ENCODE data around the gene SF3B3. TPM values are rescaled to one million over a fixed set of nuclear protein-coding genes. Genes with fewer than 3 reads are reported as not detected.
A peak's percentile ranks its signal among the peaks of the same experiment; 100 is the strongest.
"Not testable (repeated sequence)": the region's sequence is repeated elsewhere in the genome, so short reads cannot be mapped to it uniquely, and the experiment has no call there.

Gene SF3B3
- total RNA-seq, 4 donors from 2014 or later, result 74.2 to 142 (median 112) TPM

GRCh38 chr16:70523076-70523742 lies 407 bp upstream of the SF3B3 start, which contains the start of gene COG4:
TSS of gene COG4 (minus strand) at chr16:70523554. CDS start at chr16:70523543, 11 bp downstream.
- no peaks in the 10 kb centered on the region for H3K9me3 ChIP-seq
- H3K4me3 ChIP-seq (replicated peaks in 1 of 3), result peak within 1 kb of the TSS; percentile 59 to 96 (median 94)
- no peaks in the 10 kb centered on the region for H3K27me3 ChIP-seq
- peak; percentile 83 to 87 for DNase-seq
- H3K4me1 ChIP-seq, result peaks cover 13 to 30% of the 10 kb centered on the region in 2 donors
- 0 to 1% methylated on average over 35 to 36 of the region's 36 CpGs for WGBS, 2 donors
- intact Hi-C loops (cut with DNase I), result loop anchor here (10.0 kb wide), 1 partner anchor 252 kb away; no protein-coding TSS in a partner anchor
- TF ChIP-seq, protein P1, sequence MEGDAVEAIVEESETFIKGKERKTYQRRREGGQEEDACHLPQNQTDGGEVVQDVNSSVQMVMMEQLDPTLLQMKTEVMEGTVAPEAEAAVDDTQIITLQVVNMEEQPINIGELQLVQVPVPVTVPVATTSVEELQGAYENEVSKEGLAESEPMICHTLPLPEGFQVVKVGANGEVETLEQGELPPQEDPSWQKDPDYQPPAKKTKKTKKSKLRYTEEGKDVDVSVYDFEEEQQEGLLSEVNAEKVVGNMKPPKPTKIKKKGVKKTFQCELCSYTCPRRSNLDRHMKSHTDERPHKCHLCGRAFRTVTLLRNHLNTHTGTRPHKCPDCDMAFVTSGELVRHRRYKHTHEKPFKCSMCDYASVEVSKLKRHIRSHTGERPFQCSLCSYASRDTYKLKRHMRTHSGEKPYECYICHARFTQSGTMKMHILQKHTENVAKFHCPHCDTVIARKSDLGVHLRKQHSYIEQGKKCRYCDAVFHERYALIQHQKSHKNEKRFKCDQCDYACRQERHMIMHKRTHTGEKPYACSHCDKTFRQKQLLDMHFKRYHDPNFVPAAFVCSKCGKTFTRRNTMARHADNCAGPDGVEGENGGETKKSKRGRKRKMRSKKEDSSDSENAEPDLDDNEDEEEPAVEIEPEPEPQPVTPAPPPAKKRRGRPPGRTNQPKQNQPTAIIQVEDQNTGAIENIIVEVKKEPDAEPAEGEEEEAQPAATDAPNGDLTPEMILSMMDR (IDR thresholded peaks at IDR 0.05), result no peak
- TF ChIP-seq POLR2A (IDR thresholded peaks at IDR 0.05), result peak in 1 of 2 donors; percentile 44
- H3K27ac ChIP-seq, result peak within 1 kb of the TSS; percentile 89 to 93 (median 90)
- peaks cover 7 to 11% of the 10 kb centered on the region in 2 donors for H3K36me3 ChIP-seq

- 1 to 3% methylated on average over 24 of the region's 24 CpGs for WGBS, 2 donors
- H3K4me1 ChIP-seq, result peaks cover 17 to 30% of the 10 kb centered on the region in 2 donors
- not testable (repeated sequence) for H3K9me3 ChIP-seq, H3K27me3 ChIP-seq
- intact Hi-C loops (cut with DNase I), result loop anchor here (10.0 kb wide), 1 partner anchor 250 kb away; no protein-coding TSS in a partner anchor
- peak overlapping the region; percentile 89 to 93 (median 90) for H3K27ac ChIP-seq
- H3K36me3 ChIP-seq, result peaks cover 16 to 18% of the 10 kb centered on the region in 2 donors
- H3K4me3 ChIP-seq (replicated peaks in 1 of 3), result peak overlapping the region; percentile 21 to 96 (median 59)
- DNase-seq, result peak; percentile 37 to 63
Observed at GRCh38 chr16:70524399-70524825, 796 bp downstream of the SF3B3 start.

DNA sequence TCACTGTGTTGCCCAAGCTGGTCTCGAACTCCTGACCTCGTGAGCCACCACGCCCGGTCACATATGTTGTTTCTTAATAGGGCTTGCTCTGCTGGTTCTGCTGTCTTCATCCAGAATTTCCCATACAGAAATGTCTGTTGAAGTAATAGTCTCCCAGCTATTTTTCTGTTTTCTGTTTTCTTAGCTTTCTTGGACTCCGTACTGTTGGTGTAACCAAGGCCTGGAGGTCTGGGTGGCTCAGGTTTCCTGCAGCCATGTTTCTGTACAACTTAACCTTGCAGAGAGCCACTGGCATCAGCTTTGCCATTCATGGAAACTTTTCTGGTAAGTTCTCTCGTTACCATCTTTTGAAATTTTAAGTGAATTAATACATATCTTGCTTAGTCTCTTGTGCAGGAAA lies 2.8 kb downstream of the SF3B3 start:
- H3K27me3 ChIP-seq, result no peaks in the 10 kb centered on the region
- intact Hi-C loops (cut with DNase I), result loop anchor here (10.0 kb wide), 1 partner anchor 248 kb away; no protein-coding TSS in a partner anchor
- H3K27ac ChIP-seq, result no peak overlapping the region
- H3K9me3 ChIP-seq, result no peaks in the 10 kb centered on the region
- 84 to 91% methylated on average over 6 of the region's 6 CpGs for WGBS, 2 donors
- TF ChIP-seq, protein P1 (IDR thresholded peaks at IDR 0.05), result no peak
- no peak for TF ChIP-seq POLR2A (IDR thresholded peaks at IDR 0.05)
- no peak for DNase-seq
- H3K4me1 ChIP-seq, result peaks cover 18 to 30% of the 10 kb centered on the region in 2 donors
- H3K4me3 ChIP-seq (replicated peaks in 1 of 3), result no peak overlapping the region
- H3K36me3 ChIP-seq, result peaks cover 33 to 34% of the 10 kb centered on the region in 2 donors

- Histone ChIP-seq H3K27ac (no peak overlapping the region), H3K9me3 (no peaks in the 10 kb centered on the region), H3K4me1 (peaks cover 17 to 24% of the 10 kb centered on the region in 2 donors), H3K36me3 (peaks cover 43% of the 10 kb centered on the region in 2 donors), H3K4me3 (replicated peaks in 1 of 3) (no peak overlapping the region), H3K27me3 (no peaks in the 10 kb centered on the region)
- DNase-seq, result no peak
- intact Hi-C loops (cut with DNase I), result loop anchor here (10.0 kb wide), 1 partner anchor 247 kb away; no protein-coding TSS in a partner anchor
- 81% methylated on average over 8 of the region's 8 CpGs for WGBS, 2 donors
- TF ChIP-seq POLR2A (IDR thresholded peaks at IDR 0.05), result no peak
- TF ChIP-seq, protein P1 (IDR thresholded peaks at IDR 0.05), result no peak
Observed at GRCh38 chr16:70527315-70527996, 3.8 kb downstream of the SF3B3 start.

GRCh38 chr16:70529051-70529777 lies 5.6 kb downstream of the SF3B3 start:
- Histone ChIP-seq H3K27me3 (no peaks in the 10 kb centered on the region), H3K4me3 (replicated peaks in 1 of 3) (no peak overlapping the region), H3K36me3 (peaks cover 56 to 60% of the 10 kb centered on the region in 2 donors), H3K27ac (no peak overlapping the region), H3K9me3 (no peaks in the 10 kb centered on the region), H3K4me1 (peaks cover 13 to 20% of the 10 kb centered on the region in 2 donors)
- TF ChIP-seq, protein P1 (IDR thresholded peaks at IDR 0.05), result peak; percentile 11 to 54 (median 30)
- TF ChIP-seq POLR2A (IDR thresholded peaks at IDR 0.05), result no peak
- WGBS, 2 donors, result 77 to 79% methylated on average over 8 of the region's 8 CpGs
- intact Hi-C loops (cut with DNase I), result loop anchor here (10.0 kb wide), 1 partner anchor 246 kb away; no protein-coding TSS in a partner anchor
- no peak for DNase-seq

DNA sequence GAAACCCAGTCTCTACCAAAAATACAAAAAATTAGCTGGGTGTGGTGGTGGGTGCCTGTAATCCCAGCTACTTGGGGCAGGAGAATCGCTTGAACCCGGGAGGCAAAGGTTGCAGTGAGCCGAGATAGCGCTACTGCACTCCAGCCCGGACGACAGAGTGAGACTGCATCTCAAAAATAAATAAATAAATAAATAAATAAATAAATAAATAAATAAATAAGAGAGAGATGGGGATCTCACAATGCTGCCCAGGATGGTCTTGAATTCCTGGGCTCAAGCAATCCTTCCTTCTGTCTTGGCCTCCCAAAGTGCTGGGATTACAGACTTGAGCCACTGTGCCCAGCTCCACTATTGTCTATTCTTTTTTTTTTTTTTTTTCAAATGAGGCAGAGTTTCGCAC lies 6.3 kb downstream of the SF3B3 start:
- H3K36me3 ChIP-seq, result peaks cover 58 to 67% of the 10 kb centered on the region in 2 donors
- intact Hi-C loops (cut with DNase I), result loop anchor here (5.0 to 10.0 kb wide), 2 partner anchors 122 to 245 kb away; no protein-coding TSS in a partner anchor
- not testable (repeated sequence) for H3K27me3 ChIP-seq; H3K4me3 ChIP-seq (replicated peaks in 1 of 3); H3K9me3 ChIP-seq; DNase-seq; H3K27ac ChIP-seq
- 94 to 96% methylated on average over 4 to 6 of the region's 7 CpGs for whole genome bisulfite sequencing, 2 donors
- H3K4me1 ChIP-seq, result peaks cover 11 to 16% of the 10 kb centered on the region in 2 donors

Data from thyroid gland (tissue), 4 donors.